HCT116 (cell line): ENCODE results near the gene MYADML2. TPM values are rescaled to one million over a fixed set of nuclear protein-coding genes. Genes with fewer than 3 reads are reported as not detected.

Experiments used
- ATAC-seq: fragments of 200-7000 bp; cut with Tn5 transposase; 2 replicates; pipeline ENCODE4 v1.9.1; 2020; ENCODE audit warnings: mild to moderate bottlenecking, moderate library complexity
- BruUV-seq: library from RNA; stranded (reverse); fragments of 400-500 nt; replicated peaks from 2 replicates; lab custom pipeline; 2021; lab: Mats Ljungman, UMichigan
- CTCF ChIA-PET: fragments of 300-600 bp; sonication (Branson Sonifier 250); formaldehyde crosslinking; loops from one replicate; lab custom pipeline; 2021; ENCODE audit warnings: antibody characterized with exemption; lab: Charles Lee
- POLR2A ChIA-PET: fragments of 300-600, 350-600 bp; sonication (Branson Sonifier 250); formaldehyde crosslinking; loops from one replicate; lab custom pipeline; 2021; ENCODE audit warnings: antibody characterized with exemption; lab: Charles Lee
- RAD21 ChIA-PET, 2 experiments: fragments of 300-600 bp; sonication (Branson Sonifier 250); formaldehyde crosslinking; loops; one replicate each; lab custom pipeline; 2023; ENCODE audit warnings: low total read pairs in 2 of 2; ENCODE audit not compliant: uncharacterized antibody in 2 of 2, unreplicated experiment in 2 of 2, low non-redundant PET in 1 of 2; lab: Charles Lee
- DNase-seq: peaks from one replicate; pipeline ENCODE4 v3.0.0-alpha.2; 2010; ENCODE audit warnings: low read depth, low spot score
- H2AFZ ChIP-seq: fragments of 200-600 bp; shearing (Covaris generic), sonication (generic); 2 replicates; pipeline ENCODE4 v1.6.1; 2017; ENCODE audit warnings: low read depth, mixed run types, mixed read lengths, antibody characterized with exemption, low read length; ENCODE audit not compliant: poor library complexity, severe bottlenecking
- H3K27ac ChIP-seq: 2 replicates; pipeline ENCODE4 v1.5.1; 2012; ENCODE audit warnings: low read depth, low read length
- H3K27me3 ChIP-seq: fragments of 200-600 bp; sonication (generic); 2 replicates; pipeline ENCODE4 v1.6.1; 2016; ENCODE audit warnings: mixed run types, low read length, mixed read lengths; ENCODE audit not compliant: insufficient read depth
- H3K36me3 ChIP-seq, 2 experiments: fragments of 200-500 bp in 1 of 2; fragments of 200-600 bp in 1 of 2; sonication (Bioruptor generic) in 1 of 2; sonication (generic) in 1 of 2; 2 replicates each; pipeline versions ENCODE4 v1.5.1 to v1.6.1; 2014 to 2016; ENCODE audit warnings: low read length in 2 of 2, inconsistent platforms in 1 of 2, mixed read lengths in 1 of 2, mixed run types in 1 of 2; ENCODE audit not compliant: insufficient read depth in 2 of 2, control insufficient read depth in 1 of 2
- H3K4me1 ChIP-seq, 2 experiments: fragments of 200-600 bp in 1 of 2; sonication (generic) in 1 of 2; 2 replicates each; pipeline versions ENCODE4 v1.5.1 to v1.6.1; 2012 to 2017; ENCODE audit warnings: low read length in 2 of 2, inconsistent platforms in 1 of 2, mild to moderate bottlenecking in 1 of 2, mixed read lengths in 1 of 2, mixed run types in 1 of 2, moderate library complexity in 1 of 2; ENCODE audit not compliant: insufficient read depth in 2 of 2, control insufficient read depth in 1 of 2
- H3K4me2 ChIP-seq: fragments of 200-600 bp; sonication (generic); 2 replicates; pipeline ENCODE4 v1.6.1; 2017; ENCODE audit warnings: mixed run types, low read length, mixed read lengths
- H3K4me3 ChIP-seq, 2 experiments: fragments of 200-600 bp in 1 of 2; sonication (generic) in 1 of 2; replicated peaks in 1 of 2; 2 replicates each; pipeline ENCODE4 v1.5.1; 2011 to 2016; ENCODE audit warnings: low read length in 2 of 2, control low read depth in 1 of 2, low read depth in 1 of 2, mild to moderate bottlenecking in 1 of 2, mixed read lengths in 1 of 2, mixed run types in 1 of 2
- H3K79me2 ChIP-seq: fragments of 200-600 bp; sonication (generic); 2 replicates; pipeline ENCODE4 v1.6.1; 2017; ENCODE audit warnings: mild to moderate bottlenecking, mixed run types, low read length, moderate library complexity, mixed read lengths; ENCODE audit not compliant: insufficient read depth
- H3K9ac ChIP-seq: fragments of 200-600 bp; sonication (generic); 2 replicates; pipeline ENCODE4 v1.6.1; 2016; ENCODE audit warnings: low read length, mixed read lengths
- H3K9me2 ChIP-seq: fragments of 200-600 bp; sonication (generic), shearing (Covaris generic); 2 replicates; pipeline ENCODE4 v1.6.1; 2017; ENCODE audit warnings: mixed run types, mild to moderate bottlenecking, moderate library complexity; ENCODE audit not compliant: insufficient read depth
- H3K9me3 ChIP-seq, 2 experiments: fragments of 200-500 bp in 1 of 2; fragments of 200-600 bp in 1 of 2; sonication (Bioruptor generic) in 1 of 2; sonication (generic) in 1 of 2; 2 replicates each; pipeline ENCODE4 v1.6.1; 2014 to 2017; ENCODE audit warnings: low read length in 2 of 2, mixed read lengths in 2 of 2, inconsistent platforms in 1 of 2, low read depth in 1 of 2, mild to moderate bottlenecking in 1 of 2, mixed run types in 1 of 2, moderate library complexity in 1 of 2; ENCODE audit not compliant: control insufficient read depth in 1 of 2, insufficient read depth in 1 of 2
- H4K20me1 ChIP-seq: fragments of 200-600 bp; sonication (generic), shearing (Covaris generic); 2 replicates; pipeline ENCODE4 v1.6.1; 2017; ENCODE audit warnings: mixed run types, mild to moderate bottlenecking, moderate library complexity; ENCODE audit not compliant: insufficient read depth
- CBX3 ChIP-seq: IDR thresholded peaks from 2 replicates; pipeline ENCODE4 v1.6.1; 2012; ENCODE audit warnings: low read depth
- EGR1 ChIP-seq: IDR thresholded peaks from 2 replicates; pipeline ENCODE4 v1.6.1; 2012; ENCODE audit warnings: low read depth
- ELF1 ChIP-seq: IDR thresholded peaks from 2 replicates; pipeline ENCODE4 v1.6.1; 2012; ENCODE audit warnings: low read depth, borderline replicate concordance
- EZH2 ChIP-seq: fragments of 200-600 bp; sonication (generic); IDR thresholded peaks from 2 replicates; pipeline ENCODE4 v1.6.1; 2017; ENCODE audit warnings: antibody characterized with exemption, mixed run types
- FOSL1 ChIP-seq: IDR thresholded peaks from 2 replicates; pipeline ENCODE4 v1.6.1; 2012; ENCODE audit warnings: low read depth
- POLR2AphosphoS5 ChIP-seq: IDR thresholded peaks from 2 replicates; pipeline ENCODE4 v1.6.1; 2011; ENCODE audit warnings: mild to moderate bottlenecking, low read depth, low read length, moderate library complexity
- RAD21 ChIP-seq: IDR thresholded peaks from 2 replicates; pipeline ENCODE4 v1.6.1; 2012; ENCODE audit warnings: low read depth, mild to moderate bottlenecking
- SIN3A ChIP-seq: IDR thresholded peaks from 2 replicates; pipeline ENCODE4 v1.6.1; 2012; ENCODE audit warnings: low read depth
- SP1 ChIP-seq: IDR thresholded peaks from 2 replicates; pipeline ENCODE4 v1.6.1; 2012; ENCODE audit warnings: low read depth
- SRF ChIP-seq: IDR thresholded peaks from 2 replicates; pipeline ENCODE4 v1.6.1; 2012; ENCODE audit warnings: low read depth
- TCF7L2 ChIP-seq: IDR thresholded peaks from 2 replicates; pipeline ENCODE4 v1.7.0; 2011; ENCODE audit warnings: borderline replicate concordance, inconsistent platforms; ENCODE audit not compliant: insufficient read depth, insufficient read length; ENCODE audit errors: extremely low read depth
- ZFX ChIP-seq: fragments of 450-650 bp; IDR thresholded peaks from 2 replicates; pipeline ENCODE4 v1.6.1; 2017
- ZNF274 ChIP-seq: fragments of 200-500 bp; sonication (Bioruptor generic); IDR thresholded peaks from 2 replicates; pipeline ENCODE4 v1.6.1; 2014; ENCODE audit warnings: mild to moderate bottlenecking, low read depth, low read length, inconsistent platforms
- intact Hi-C: fragments of 100-400 bp; cut with micrococcal nuclease; formaldehyde crosslinking; loops from 2 replicates; pipeline ENCODE4 v1.10.0; 2022
- total RNA-seq: library from RNA; stranded (reverse); gene quantifications from one replicate; pipeline ENCODE4 v1.2.1, GENCODE V29; 2021; ENCODE audit not compliant: unreplicated experiment
- TF ChIP-seq, protein P1 (sequence below): IDR thresholded peaks from 2 replicates; pipeline ENCODE4 v1.6.1; 2012; ENCODE audit warnings: low read depth
- TF ChIP-seq, protein P2 (sequence below), 3 experiments: fragments of 200-600 bp in 1 of 3; sonication (generic) in 1 of 3; IDR thresholded peaks in 2 of 3; conservative IDR thresholded peaks in 1 of 3; 2 replicates each; pipeline ENCODE4 v1.5.1; 2012 to 2017; ENCODE audit warnings: low read depth in 2 of 3, low read length in 2 of 3, antibody characterized with exemption in 1 of 3, borderline replicate concordance in 1 of 3, control low read depth in 1 of 3, mild to moderate bottlenecking in 1 of 3, mixed read lengths in 1 of 3, mixed run types in 1 of 3, moderate library complexity in 1 of 3; ENCODE audit not compliant: insufficient read depth in 1 of 3
- TF ChIP-seq, protein P3 (sequence below): IDR thresholded peaks from 2 replicates; pipeline ENCODE4 v1.6.1; 2011; ENCODE audit warnings: mild to moderate bottlenecking, low read length, moderate library complexity; ENCODE audit not compliant: insufficient replicate concordance; ENCODE audit errors: extremely low read depth

MYADML2 gene
- total RNA-seq, 1 experiment from 2014 or later: not detected

DNA sequence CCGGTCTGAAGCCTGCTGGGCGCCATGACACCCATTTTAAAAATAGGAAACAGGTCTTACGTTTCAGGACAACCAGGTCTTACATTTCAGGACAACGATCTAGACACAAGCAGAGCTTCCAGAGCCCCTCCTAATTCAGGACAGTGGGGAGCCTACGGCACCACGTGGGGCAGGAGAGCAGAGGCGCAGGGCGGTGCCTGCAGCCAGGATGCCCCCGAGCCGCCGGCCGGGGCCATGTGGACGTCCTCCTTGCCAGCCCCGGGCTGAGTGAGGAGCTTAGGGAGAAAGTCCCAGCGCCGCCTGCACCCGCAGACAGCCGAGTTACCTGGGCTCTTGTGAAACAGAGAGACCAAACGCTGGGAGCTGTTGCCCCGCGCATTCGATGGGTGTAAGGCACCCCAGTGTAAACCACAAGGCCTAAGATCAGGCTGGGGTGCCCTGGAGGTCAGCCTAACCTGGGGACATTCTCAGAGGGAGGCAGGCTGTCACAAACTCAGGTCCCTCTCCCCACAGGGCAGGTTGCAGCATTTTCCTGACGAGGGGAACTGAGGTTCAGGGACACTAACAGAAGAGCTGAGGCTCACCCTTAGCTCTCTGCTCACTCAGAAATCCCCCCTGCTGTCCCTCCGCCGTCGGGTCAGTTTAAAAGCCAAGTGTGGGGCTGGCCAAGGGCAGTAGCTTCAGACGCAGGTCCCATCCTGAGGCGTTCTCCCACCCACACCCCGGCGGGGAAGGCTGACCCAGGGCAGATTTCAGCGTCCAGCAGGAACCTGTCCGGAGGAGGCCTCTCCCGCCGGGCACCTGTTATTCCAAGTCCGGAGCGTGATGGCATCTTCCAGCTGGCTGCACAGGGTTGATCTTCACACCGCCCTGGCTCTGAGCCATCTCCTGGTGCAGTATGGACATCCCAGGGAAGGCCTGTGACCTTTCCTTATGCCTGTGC, 15.7 kb upstream of the MYADML2 start:
- ATAC-seq: no peak
- POLR2A ChIA-PET: no interaction called here
- H3K9me3 ChIP-seq: no peaks in the 10 kb centered on the region
- no peak overlapping the region for H3K9ac ChIP-seq
- no peak overlapping the region for H3K4me3 ChIP-seq
- intact Hi-C loops: no loop called here
- H3K27ac ChIP-seq: no peak overlapping the region
- no peaks in the 10 kb centered on the region for H3K27me3 ChIP-seq
- no TSS peak for BruUV-seq
- TF ChIP-seq ELF1: no peak
- TF ChIP-seq ZFX: no peak
- TF ChIP-seq, protein P1, sequence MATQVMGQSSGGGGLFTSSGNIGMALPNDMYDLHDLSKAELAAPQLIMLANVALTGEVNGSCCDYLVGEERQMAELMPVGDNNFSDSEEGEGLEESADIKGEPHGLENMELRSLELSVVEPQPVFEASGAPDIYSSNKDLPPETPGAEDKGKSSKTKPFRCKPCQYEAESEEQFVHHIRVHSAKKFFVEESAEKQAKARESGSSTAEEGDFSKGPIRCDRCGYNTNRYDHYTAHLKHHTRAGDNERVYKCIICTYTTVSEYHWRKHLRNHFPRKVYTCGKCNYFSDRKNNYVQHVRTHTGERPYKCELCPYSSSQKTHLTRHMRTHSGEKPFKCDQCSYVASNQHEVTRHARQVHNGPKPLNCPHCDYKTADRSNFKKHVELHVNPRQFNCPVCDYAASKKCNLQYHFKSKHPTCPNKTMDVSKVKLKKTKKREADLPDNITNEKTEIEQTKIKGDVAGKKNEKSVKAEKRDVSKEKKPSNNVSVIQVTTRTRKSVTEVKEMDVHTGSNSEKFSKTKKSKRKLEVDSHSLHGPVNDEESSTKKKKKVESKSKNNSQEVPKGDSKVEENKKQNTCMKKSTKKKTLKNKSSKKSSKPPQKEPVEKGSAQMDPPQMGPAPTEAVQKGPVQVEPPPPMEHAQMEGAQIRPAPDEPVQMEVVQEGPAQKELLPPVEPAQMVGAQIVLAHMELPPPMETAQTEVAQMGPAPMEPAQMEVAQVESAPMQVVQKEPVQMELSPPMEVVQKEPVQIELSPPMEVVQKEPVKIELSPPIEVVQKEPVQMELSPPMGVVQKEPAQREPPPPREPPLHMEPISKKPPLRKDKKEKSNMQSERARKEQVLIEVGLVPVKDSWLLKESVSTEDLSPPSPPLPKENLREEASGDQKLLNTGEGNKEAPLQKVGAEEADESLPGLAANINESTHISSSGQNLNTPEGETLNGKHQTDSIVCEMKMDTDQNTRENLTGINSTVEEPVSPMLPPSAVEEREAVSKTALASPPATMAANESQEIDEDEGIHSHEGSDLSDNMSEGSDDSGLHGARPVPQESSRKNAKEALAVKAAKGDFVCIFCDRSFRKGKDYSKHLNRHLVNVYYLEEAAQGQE: no peak
- no peak for TF ChIP-seq SIN3A
- TF ChIP-seq FOSL1: no peak
- no peak for TF ChIP-seq SP1
- no peak for TF ChIP-seq SRF
- TF ChIP-seq POLR2AphosphoS5: no peak
- TF ChIP-seq CBX3: no peak
- TF ChIP-seq RAD21: no peak
- TF ChIP-seq EZH2: no peak
- TF ChIP-seq ZNF274: no peak
- TF ChIP-seq, protein P2, sequence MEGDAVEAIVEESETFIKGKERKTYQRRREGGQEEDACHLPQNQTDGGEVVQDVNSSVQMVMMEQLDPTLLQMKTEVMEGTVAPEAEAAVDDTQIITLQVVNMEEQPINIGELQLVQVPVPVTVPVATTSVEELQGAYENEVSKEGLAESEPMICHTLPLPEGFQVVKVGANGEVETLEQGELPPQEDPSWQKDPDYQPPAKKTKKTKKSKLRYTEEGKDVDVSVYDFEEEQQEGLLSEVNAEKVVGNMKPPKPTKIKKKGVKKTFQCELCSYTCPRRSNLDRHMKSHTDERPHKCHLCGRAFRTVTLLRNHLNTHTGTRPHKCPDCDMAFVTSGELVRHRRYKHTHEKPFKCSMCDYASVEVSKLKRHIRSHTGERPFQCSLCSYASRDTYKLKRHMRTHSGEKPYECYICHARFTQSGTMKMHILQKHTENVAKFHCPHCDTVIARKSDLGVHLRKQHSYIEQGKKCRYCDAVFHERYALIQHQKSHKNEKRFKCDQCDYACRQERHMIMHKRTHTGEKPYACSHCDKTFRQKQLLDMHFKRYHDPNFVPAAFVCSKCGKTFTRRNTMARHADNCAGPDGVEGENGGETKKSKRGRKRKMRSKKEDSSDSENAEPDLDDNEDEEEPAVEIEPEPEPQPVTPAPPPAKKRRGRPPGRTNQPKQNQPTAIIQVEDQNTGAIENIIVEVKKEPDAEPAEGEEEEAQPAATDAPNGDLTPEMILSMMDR (IDR thresholded peaks at IDR 0.05 in 2 of 3, conservative IDR thresholded peaks at IDR 0.05 in 1 of 3; ENCODE audit: borderline replicate concordance in 1 of 3, insufficient read depth in 1 of 3, low read depth in 2 of 3, low read length in 2 of 3): no peak
- no peak for TF ChIP-seq EGR1
- TF ChIP-seq, protein P3, sequence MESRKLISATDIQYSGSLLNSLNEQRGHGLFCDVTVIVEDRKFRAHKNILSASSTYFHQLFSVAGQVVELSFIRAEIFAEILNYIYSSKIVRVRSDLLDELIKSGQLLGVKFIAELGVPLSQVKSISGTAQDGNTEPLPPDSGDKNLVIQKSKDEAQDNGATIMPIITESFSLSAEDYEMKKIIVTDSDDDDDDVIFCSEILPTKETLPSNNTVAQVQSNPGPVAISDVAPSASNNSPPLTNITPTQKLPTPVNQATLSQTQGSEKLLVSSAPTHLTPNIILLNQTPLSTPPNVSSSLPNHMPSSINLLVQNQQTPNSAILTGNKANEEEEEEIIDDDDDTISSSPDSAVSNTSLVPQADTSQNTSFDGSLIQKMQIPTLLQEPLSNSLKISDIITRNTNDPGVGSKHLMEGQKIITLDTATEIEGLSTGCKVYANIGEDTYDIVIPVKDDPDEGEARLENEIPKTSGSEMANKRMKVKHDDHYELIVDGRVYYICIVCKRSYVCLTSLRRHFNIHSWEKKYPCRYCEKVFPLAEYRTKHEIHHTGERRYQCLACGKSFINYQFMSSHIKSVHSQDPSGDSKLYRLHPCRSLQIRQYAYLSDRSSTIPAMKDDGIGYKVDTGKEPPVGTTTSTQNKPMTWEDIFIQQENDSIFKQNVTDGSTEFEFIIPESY: no peak
- TF ChIP-seq TCF7L2: no peak
- H3K4me1 ChIP-seq: peaks cover 19 to 29% of the 10 kb centered on the region in 2 experiments
- H3K9me2 ChIP-seq: no peaks in the 10 kb centered on the region
- no peak for DNase-seq
- H3K79me2 ChIP-seq: no peaks in the 10 kb centered on the region
- H3K4me2 ChIP-seq: no peak overlapping the region
- RAD21 ChIA-PET: no interaction called here
- no peaks in the 10 kb centered on the region for H4K20me1 ChIP-seq
- no peak overlapping the region for H2AFZ ChIP-seq
- CTCF ChIA-PET: interaction anchor here (1.4 to 1.6 kb wide), 3 partner anchors 57 to 60 kb away, joined by 3 to 7 read pairs (median 3); partner anchors contain the start of genes CENPX and LRRC45
- no peaks in the 10 kb centered on the region for H3K36me3 ChIP-seq
